GM19328 (cell line): ENCODE results near the gene TTPAL.

Experiments used
- ATAC-seq: cut with Tn5 transposase; IDR thresholded peaks from one replicate; pipeline ENCODE4 v1.9.1; 2021; ENCODE audit warnings: mild to moderate bottlenecking, moderate library complexity; ENCODE audit not compliant: unreplicated experiment

The TTPAL gene

GRCh38 chr20:44475694-44476560 lies at the start of gene TTPAL:
Gene TTPAL, plus strand, starts transcription at chr20:44475874. Its CDS starts 4,126 bp downstream, at chr20:44480000.
- peak; percentile 87 for ATAC-seq

GRCh38 chr20:44425923-44426322 lies 49.8 kb upstream of the TTPAL start:
- no peak for ATAC-seq

- no peak for ATAC-seq
Measured at GRCh38 chr20:44426879-44427790, 48.5 kb upstream of the TTPAL start.

- ATAC-seq = no peak
Measured at GRCh38 chr20:44427804-44428173, 47.9 kb upstream of the TTPAL start.

GRCh38 chr20:44428174-44429016 lies 47.3 kb upstream of the TTPAL start:
- no peak for ATAC-seq

- no peak for ATAC-seq
Measured at GRCh38 chr20:44429017-44429339, 46.7 kb upstream of the TTPAL start.

GRCh38 chr20:44429419-44430269 lies 46.0 kb upstream of the TTPAL start:
- ATAC-seq = no peak

GRCh38 chr20:44430270-44431065 lies 45.2 kb upstream of the TTPAL start:
- ATAC-seq = no peak

GRCh38 chr20:44431118-44431501 lies 44.6 kb upstream of the TTPAL start:
- ATAC-seq = no peak

GRCh38 chr20:44431502-44432234 lies 44.0 kb upstream of the TTPAL start:
- ATAC-seq = no peak

GRCh38 chr20:44432618-44433577 lies 42.8 kb upstream of the TTPAL start:
- no peak for ATAC-seq

GRCh38 chr20:44433751-44434538 lies 41.7 kb upstream of the TTPAL start:
- no peak for ATAC-seq

- no peak for ATAC-seq
Measured at GRCh38 chr20:44435630-44436335, 39.9 kb upstream of the TTPAL start.

GRCh38 chr20:44436393-44436792 lies 39.3 kb upstream of the TTPAL start:
- no peak for ATAC-seq

- no peak for ATAC-seq
Measured at GRCh38 chr20:44437497-44437896, 38.2 kb upstream of the TTPAL start.

- no peak for ATAC-seq
Measured at GRCh38 chr20:44438782-44439181, 36.9 kb upstream of the TTPAL start.
